ENCODE data around the gene NR2E1.

Gene NR2E1

DNA sequence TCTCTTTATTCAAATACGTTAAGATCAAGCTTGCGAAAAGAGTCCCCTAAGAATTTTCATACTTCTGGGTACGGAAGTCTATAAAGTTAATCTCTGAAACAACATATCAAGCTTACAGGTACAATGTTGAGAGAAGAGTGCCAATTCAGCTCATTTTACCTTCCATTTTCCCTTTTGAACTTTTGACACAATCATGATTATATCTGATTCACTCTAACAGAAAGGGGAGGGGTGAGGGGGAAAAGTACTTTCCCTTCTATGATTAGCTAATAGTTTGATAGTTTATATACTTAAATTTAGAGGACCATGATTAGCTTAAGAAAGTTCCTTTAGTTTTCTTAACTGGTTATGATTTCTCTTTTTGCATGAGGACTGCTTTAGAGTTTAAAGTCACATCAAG lies 61.5 kb downstream of the NR2E1 start:
- no peak overlapping the region for H3K9ac ChIP-seq
- TF ChIP-seq Cebpa-rat (IDR thresholded peaks at IDR 0.05), result no peak
- H4K20me1 ChIP-seq, result peaks cover 4 to 99% (median 80%) of the 10 kb centered on the region in 11 experiments; a peak in 20 of 22 replicates
- H3K27me3 ChIP-seq, result no peaks in the 10 kb centered on the region
- H3K27ac ChIP-seq, result no peak overlapping the region
- H3K4me2 ChIP-seq, result no peak overlapping the region
- peaks cover 12 to 60% (median 24%) of the 10 kb centered on the region in 11 experiments for H3K36me3 ChIP-seq
- no peaks in the 10 kb centered on the region for H3K9me3 ChIP-seq (replicated peaks in 1 of 11)
- H3K4me3 ChIP-seq, result no peak overlapping the region
- H3K4me1 ChIP-seq, result peaks cover 0 to 26% (median 11%) of the 10 kb centered on the region in 10 experiments; a peak in 14 of 20 replicates

DNA sequence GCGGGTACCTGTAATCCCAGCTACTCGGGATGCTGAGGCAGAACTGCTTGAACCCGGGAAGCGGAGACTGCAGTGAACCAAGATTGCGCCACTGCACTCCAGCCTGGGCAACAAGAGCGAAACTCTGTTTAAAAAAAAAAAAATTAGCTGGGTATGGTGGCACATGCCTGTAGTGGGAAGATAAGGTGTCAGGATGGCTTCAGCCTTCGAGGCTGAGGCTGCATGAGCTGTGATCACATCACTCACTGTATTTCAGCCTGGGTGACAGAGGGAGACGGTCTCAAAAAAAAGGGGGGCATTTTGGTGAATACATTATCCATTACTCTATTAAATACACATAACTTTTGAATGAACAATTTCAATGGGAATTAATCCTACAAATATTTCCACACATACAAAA lies 62.6 kb downstream of the NR2E1 start:
- no peak overlapping the region for H3K4me3 ChIP-seq
- no peak overlapping the region for H3K9ac ChIP-seq
- no peaks in the 10 kb centered on the region for H3K27me3 ChIP-seq
- no peak overlapping the region for H3K4me2 ChIP-seq
- peaks cover 4 to 99% (median 81%) of the 10 kb centered on the region in 11 experiments; a peak in 19 of 22 replicates for H4K20me1 ChIP-seq
- H3K4me1 ChIP-seq, result peaks cover 0 to 14% (median under 1%) of the 10 kb centered on the region in 10 experiments; a peak in 10 of 20 replicates
- no peaks in the 10 kb centered on the region for H3K9me3 ChIP-seq (replicated peaks in 1 of 11)
- H3K27ac ChIP-seq, result no peak overlapping the region
- no peak for TF ChIP-seq Cebpa-rat (IDR thresholded peaks at IDR 0.05)
- H3K36me3 ChIP-seq, result peaks cover 7 to 70% (median 21%) of the 10 kb centered on the region in 11 experiments; a peak in 18 of 22 replicates

DNA sequence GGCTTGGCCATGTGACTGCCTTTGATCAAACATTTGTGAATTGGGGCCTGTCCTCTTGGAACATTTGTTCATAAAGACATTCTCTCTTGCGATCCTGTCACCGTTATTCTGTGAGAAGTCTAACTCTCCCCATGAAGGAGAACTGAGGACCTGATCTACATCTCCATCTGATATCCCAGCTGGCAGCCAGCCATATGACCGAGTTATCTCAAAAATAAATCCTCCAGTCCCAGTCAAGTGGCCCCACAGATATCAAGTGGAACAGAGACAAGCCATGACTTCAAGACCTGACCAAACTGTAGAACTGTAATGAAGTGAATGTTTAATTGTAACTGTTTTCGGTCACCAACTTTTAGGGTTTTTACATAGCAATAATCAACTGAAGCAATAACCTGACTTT lies 69.3 kb downstream of the NR2E1 start:
- TF ChIP-seq Cebpa-rat (IDR thresholded peaks at IDR 0.05), result no peak
- H3K4me1 ChIP-seq, result no peaks in the 10 kb centered on the region
- no peak overlapping the region for H3K4me3 ChIP-seq
- H3K27ac ChIP-seq, result no peak overlapping the region
- H3K27me3 ChIP-seq, result no peaks in the 10 kb centered on the region
- H3K9ac ChIP-seq, result no peak overlapping the region
- peaks cover 30 to 83% (median 58%) of the 10 kb centered on the region in 11 experiments for H3K36me3 ChIP-seq
- peaks cover 0 to 11% (median 3%) of the 10 kb centered on the region in 11 experiments; a peak in 8 of 22 replicates for H3K9me3 ChIP-seq (replicated peaks in 1 of 11)
- H3K4me2 ChIP-seq, result no peak overlapping the region
- peaks cover 4 to 98% (median 69%) of the 10 kb centered on the region in 11 experiments; a peak in 18 of 22 replicates for H4K20me1 ChIP-seq

DNA sequence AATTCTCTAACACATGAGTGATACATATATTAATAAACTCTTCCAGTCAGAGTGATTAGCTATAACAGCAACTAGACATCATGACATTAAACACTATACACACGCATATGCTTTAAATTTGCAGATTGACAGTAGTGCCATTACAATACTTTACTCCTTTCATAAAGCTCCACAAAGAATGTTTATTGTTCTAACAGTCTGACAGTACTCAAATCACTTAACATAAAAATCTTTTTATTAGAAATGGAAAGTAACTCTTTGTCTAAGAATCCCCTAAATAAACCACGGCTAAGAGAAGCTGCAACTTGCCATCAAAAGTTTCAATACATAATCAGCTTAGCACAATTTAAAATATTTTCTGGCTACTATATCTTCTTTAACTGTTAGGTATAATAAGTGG lies 71.0 kb downstream of the NR2E1 start:
- Histone ChIP-seq H3K36me3 (peaks cover 46 to 92% (median 75%) of the 10 kb centered on the region in 11 experiments), H4K20me1 (peaks cover 0 to 98% (median 69%) of the 10 kb centered on the region in 11 experiments; a peak in 18 of 22 replicates), H3K9ac (no peak overlapping the region), H3K9me3 (replicated peaks in 1 of 11) (peaks cover 0 to 11% (median 8%) of the 10 kb centered on the region in 11 experiments; a peak in 16 of 22 replicates), H3K4me1 (no peaks in the 10 kb centered on the region), H3K27ac (no peak overlapping the region), H3K4me2 (no peak overlapping the region), H3K4me3 (no peak overlapping the region), H3K27me3 (no peaks in the 10 kb centered on the region)
- no peak for TF ChIP-seq Cebpa-rat (IDR thresholded peaks at IDR 0.05)

DNA sequence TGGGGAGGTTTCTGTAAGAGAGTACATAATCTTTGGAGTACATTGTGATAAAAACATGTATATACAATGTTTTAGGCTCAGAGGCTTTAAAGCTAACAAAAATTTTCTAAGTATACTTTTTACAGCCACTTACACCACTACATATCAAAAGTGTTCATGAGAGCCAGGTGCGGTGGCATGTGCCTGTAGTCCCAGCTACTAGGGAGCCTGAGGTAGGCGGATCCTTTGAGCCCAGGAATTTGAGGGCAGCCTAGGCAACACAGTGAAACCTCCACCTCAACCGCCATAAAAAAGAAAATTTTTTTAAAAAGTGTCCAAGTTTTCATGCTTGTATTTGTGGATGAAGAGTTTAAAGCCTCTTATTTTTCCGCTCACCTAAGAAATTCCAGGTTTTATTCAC lies 72.5 kb downstream of the NR2E1 start:
- Histone ChIP-seq H3K4me1 (no peaks in the 10 kb centered on the region), H4K20me1 (peaks cover 0 to 98% (median 64%) of the 10 kb centered on the region in 11 experiments; a peak in 17 of 22 replicates), H3K9ac (no peak overlapping the region), H3K4me3 (no peak overlapping the region), H3K27me3 (no peaks in the 10 kb centered on the region), H3K36me3 (peaks cover 61 to 99% (median 90%) of the 10 kb centered on the region in 11 experiments), H3K9me3 (replicated peaks in 1 of 11) (peaks cover 12 to 26% (median 23%) of the 10 kb centered on the region in 11 experiments), H3K4me2 (no peak overlapping the region), H3K27ac (no peak overlapping the region)
- TF ChIP-seq Cebpa-rat (IDR thresholded peaks at IDR 0.05), result no peak

Data from BLaER1 treated with 17β-estradiol and CSF1 and Interleukin-3, amounts not matched to agents 10 nM and 100 nM (cell line).